ENCODE results near the gene DTX3. TPM values are rescaled to one million over a fixed set of nuclear protein-coding genes. Genes with fewer than 3 reads are reported as not detected.

DTX3 gene
- total and polyA plus RNA-seq, 2 of the 13 experiments (the other 11 are each of a cell fraction or from before 2014, with no cell fraction given) = 9.0 to 27.2 TPM

- TF ChIP-seq HMGXB4 (CRISPR knock-in tag; IDR thresholded peaks at IDR 0.05; ENCODE audit: borderline replicate concordance in 1 of 2, low read depth in 1 of 2) (peak; percentile 68 to 78; a peak in 3 of 4 replicates), FOXJ3 (CRISPR knock-in tag; IDR thresholded peaks at IDR 0.05; ENCODE audit: borderline replicate concordance) (no peak), ZEB1 (IDR thresholded peaks at IDR 0.05; ENCODE audit: insufficient replicate concordance, low read depth) (no peak), ZNF230 (CRISPR knock-in tag; IDR thresholded peaks at IDR 0.05) (no peak), SPEN (CRISPR knock-in tag; IDR thresholded peaks at IDR 0.05; ENCODE audit: low read depth) (no peak), REL (CRISPR knock-in tag; conservative IDR thresholded peaks at IDR 0.05) (no peak), CBFB (CRISPR knock-in tag; IDR thresholded peaks at IDR 0.05) (no peak), ZNF768 (CRISPR knock-in tag; IDR thresholded peaks at IDR 0.05) (peak; percentile 19; the same call in 1 of the 2 replicates), ZNF292 (CRISPR knock-in tag; IDR thresholded peaks at IDR 0.05; ENCODE audit: borderline replicate concordance, low read depth) (no peak), SMARCC2 (IDR thresholded peaks at IDR 0.05) (no peak), ZNF704 (CRISPR knock-in tag; IDR thresholded peaks at IDR 0.05; ENCODE audit: borderline replicate concordance) (no peak), MAFK (conservative IDR thresholded peaks at IDR 0.05 in 1 of 2, IDR thresholded peaks at IDR 0.05 in 1 of 2; ENCODE audit: low read length in 2 of 2) (no peak), SRSF9 (IDR thresholded peaks at IDR 0.05; ENCODE audit: borderline replicate concordance, insufficient read depth, low read depth, low read length, poor library complexity, severe bottlenecking) (no peak), ZNF503 (CRISPR knock-in tag; IDR thresholded peaks at IDR 0.05) (no peak), ZNF619 (CRISPR knock-in tag; IDR thresholded peaks at IDR 0.05) (no peak), ZNF597 (CRISPR knock-in tag; IDR thresholded peaks at IDR 0.05) (no peak), GATAD1 (CRISPR knock-in tag; IDR thresholded peaks at IDR 0.05) (0 out of 2 replicates have a peak, but pooled peaks have one; percentile 29), PITX1 (CRISPR knock-in tag; IDR thresholded peaks at IDR 0.05) (no peak), MTERF4 (CRISPR knock-in tag; IDR thresholded peaks at IDR 0.05) (0 out of 2 replicates have a peak, but pooled peaks have one; percentile 78)
Measured at GRCh38 chr12:57621497-57622292, 17.1 kb downstream of the DTX3 start (continued).

Measured in HepG2 (cell line).